ENCODE results near the gene THBS3.
A peak's percentile ranks its signal among the peaks of the same experiment; 100 is the strongest.
"Not testable (repeated sequence)": the region's sequence is repeated elsewhere in the genome, so short reads cannot be mapped to it uniquely, and the experiment has no call there.

Gene THBS3

DNA sequence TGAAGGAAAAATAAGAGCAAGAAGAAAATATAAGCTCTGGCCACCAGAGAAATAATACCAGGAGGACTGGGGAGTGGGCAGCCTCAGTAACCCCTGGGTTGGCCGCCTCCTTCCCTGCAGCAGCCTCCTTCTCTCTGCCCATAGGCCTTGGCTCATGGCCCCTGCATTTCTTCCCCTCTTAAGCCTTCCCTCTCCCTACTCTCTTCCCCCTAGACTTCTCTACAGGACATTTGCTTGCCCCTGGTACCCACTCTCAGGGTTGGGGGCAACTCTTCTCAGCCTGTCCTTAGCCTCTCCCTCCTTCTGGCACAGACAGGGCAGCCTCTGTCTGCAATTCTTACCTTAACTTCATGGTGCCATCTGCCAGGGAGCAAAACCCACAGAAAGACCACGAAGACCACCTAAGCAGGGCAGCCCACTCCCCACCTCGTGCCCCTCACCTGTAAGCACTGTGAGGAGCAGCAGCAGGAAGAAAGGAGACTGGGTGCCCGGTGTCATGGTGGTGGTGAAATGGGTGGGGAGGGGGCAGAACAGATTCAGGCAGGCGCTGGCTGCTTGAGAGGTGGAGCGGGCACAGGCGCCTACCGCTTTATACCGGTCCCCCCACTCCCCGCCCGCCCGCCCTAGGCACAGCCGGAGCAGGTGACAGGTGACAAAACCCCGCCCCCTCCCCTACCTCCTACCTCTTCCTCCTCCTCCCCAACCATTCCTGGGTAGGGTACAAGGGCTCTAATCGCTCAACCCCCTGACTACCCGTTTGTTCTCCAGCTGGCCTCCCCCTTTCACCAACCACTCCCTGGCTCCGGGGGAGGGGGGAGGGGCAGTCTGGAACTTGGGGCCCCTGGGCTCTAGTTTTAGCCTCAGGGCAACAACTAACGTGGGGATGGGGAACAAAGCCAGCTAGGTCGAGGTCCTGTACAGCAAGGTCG, 15.1 kb downstream of the THBS3 start:
- TF ChIP-seq, protein P1, sequence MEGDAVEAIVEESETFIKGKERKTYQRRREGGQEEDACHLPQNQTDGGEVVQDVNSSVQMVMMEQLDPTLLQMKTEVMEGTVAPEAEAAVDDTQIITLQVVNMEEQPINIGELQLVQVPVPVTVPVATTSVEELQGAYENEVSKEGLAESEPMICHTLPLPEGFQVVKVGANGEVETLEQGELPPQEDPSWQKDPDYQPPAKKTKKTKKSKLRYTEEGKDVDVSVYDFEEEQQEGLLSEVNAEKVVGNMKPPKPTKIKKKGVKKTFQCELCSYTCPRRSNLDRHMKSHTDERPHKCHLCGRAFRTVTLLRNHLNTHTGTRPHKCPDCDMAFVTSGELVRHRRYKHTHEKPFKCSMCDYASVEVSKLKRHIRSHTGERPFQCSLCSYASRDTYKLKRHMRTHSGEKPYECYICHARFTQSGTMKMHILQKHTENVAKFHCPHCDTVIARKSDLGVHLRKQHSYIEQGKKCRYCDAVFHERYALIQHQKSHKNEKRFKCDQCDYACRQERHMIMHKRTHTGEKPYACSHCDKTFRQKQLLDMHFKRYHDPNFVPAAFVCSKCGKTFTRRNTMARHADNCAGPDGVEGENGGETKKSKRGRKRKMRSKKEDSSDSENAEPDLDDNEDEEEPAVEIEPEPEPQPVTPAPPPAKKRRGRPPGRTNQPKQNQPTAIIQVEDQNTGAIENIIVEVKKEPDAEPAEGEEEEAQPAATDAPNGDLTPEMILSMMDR (conservative IDR thresholded peaks at IDR 0.05; ENCODE audit: low read depth) = no peak
- no peak for DNase-seq (ENCODE audit: low spot score)
- H3K27ac ChIP-seq = peak overlapping the region; percentile 99
- CTCF ChIA-PET = interaction anchor here (0.6 to 2.6 kb wide), 20 partner anchors 8 to 1332 kb away, joined by 3 to 25 read pairs (median 5); partner anchors contain the start of genes KRTCAP2, MTX1 and THBS3
- POLR2A ChIA-PET (ENCODE audit: low non-redundant PET) = interaction anchor here (0.6 kb wide), 1 partner anchor 459 kb away, joined by 3 read pairs; no protein-coding TSS in a partner anchor

- DNase-seq (ENCODE audit: low spot score) = no peak
- TF ChIP-seq, protein P1 (conservative IDR thresholded peaks at IDR 0.05; ENCODE audit: low read depth) = no peak
- H3K27ac ChIP-seq = peak overlapping the region; percentile 99
- ChIA-PET POLR2A (ENCODE audit: low non-redundant PET) (no interaction called here), CTCF (interaction anchor here (0.9 to 2.6 kb wide), 2 partner anchors 15 to 19 kb away, joined by 3 to 15 read pairs; partner anchors contain the start of gene KRTCAP2)
Measured at GRCh38 chr1:155191904-155192303, 15.8 kb downstream of the THBS3 start.

DNA sequence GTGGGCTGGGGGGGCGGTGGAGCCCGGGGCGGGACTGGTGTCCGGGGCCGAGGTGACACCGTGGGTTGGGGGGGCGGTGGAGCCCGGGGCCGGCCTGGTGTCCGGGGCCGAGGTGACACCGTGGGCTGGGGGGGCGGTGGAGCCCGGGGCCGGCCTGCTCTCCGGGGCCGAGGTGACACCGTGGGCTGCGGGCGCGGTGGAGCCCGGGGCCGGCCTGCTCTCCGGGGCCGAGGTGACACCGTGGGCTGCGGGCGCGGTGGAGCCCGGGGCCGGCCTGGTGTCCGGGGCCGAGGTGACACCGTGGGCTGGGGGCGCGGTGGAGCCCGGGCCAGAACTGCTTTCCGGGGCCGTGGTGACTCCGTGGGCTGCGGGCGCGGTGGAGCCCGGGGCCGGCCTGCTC, 17.8 kb downstream of the THBS3 start:
- POLR2A ChIA-PET (ENCODE audit: low non-redundant PET); DNase-seq (ENCODE audit: low spot score); H3K27ac ChIP-seq; CTCF ChIA-PET: not testable (repeated sequence)

DNA sequence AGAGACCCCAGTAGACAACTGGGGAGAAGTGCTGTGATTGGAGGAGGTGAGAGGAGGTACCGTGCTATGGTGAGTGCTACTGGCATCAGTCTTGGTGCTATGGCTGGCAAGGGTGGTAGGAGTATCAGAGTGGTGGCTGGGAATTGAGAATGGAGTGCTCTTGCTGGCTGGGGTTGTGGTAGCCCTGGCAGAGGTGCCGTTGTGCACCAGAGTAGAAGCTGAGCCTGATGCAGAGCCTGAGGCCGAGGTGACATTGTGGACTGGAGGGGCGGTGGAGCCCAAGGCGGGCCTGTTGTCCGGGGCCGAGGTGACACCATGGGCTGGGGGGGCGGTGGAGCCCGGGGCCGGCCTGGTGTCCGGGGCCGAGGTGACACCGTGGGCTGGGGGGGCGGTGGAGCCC, 19.4 kb downstream of the THBS3 start:
- TF ChIP-seq, protein P1 (conservative IDR thresholded peaks at IDR 0.05; ENCODE audit: low read depth) = no peak
- POLR2A ChIA-PET (ENCODE audit: low non-redundant PET) = no interaction called here
- DNase-seq (ENCODE audit: low spot score) = no peak
- CTCF ChIA-PET = no interaction called here
- H3K27ac ChIP-seq = peak overlapping the region; percentile 64; the same call in 1 of the 2 replicates

GRCh38 chr1:155187456-155187891, 20.2 kb downstream of the THBS3 start:
- H3K27ac ChIP-seq = peak overlapping the region; percentile 64; the same call in 1 of the 2 replicates
- POLR2A ChIA-PET (ENCODE audit: low non-redundant PET) = no interaction called here

GRCh38 chr1:155186794-155187455, 20.8 kb downstream of the THBS3 start:
- ChIA-PET CTCF (interaction anchor here (0.6 to 1.1 kb wide), 3 partner anchors 10 to 984 kb away, joined by 4 to 7 read pairs (median 4); no protein-coding TSS in a partner anchor), POLR2A (ENCODE audit: low non-redundant PET) (no interaction called here)
- no peak for DNase-seq (ENCODE audit: low spot score)
- TF ChIP-seq, protein P1 (conservative IDR thresholded peaks at IDR 0.05; ENCODE audit: low read depth) = no peak
- peak overlapping the region; percentile 64 for H3K27ac ChIP-seq

More at GRCh38 chr1:155187456-155187891, 20.2 kb downstream of the THBS3 start:
- CTCF ChIA-PET = interaction anchor here (0.6 kb wide), 1 partner anchor 19 kb away, joined by 7 read pairs; no protein-coding TSS in a partner anchor
- TF ChIP-seq, protein P1 (conservative IDR thresholded peaks at IDR 0.05; ENCODE audit: low read depth) = no peak
- no peak for DNase-seq (ENCODE audit: low spot score)
